ENCODE measurements around the gene FOXL3.
"Not testable (repeated sequence)": the region's sequence is repeated elsewhere in the genome, so short reads cannot be mapped to it uniquely, and the experiment has no call there.

The FOXL3 gene

GRCh38 chr7:327991-328702 is 38.2 kb downstream of the FOXL3 start:
- Histone ChIP-seq H3K4me1 (ENCODE audit: control insufficient read depth, insufficient read depth, low read length, poor library complexity, severe bottlenecking) (peaks cover 5% of the 10 kb centered on the region), H3K9me3 (ENCODE audit: control insufficient read depth, low read length) (no peaks in the 10 kb centered on the region), H3K27me3 (replicated peaks; ENCODE audit: control insufficient read depth, insufficient read depth, low read length, poor library complexity, severe bottlenecking) (no peaks in the 10 kb centered on the region), H3K4me3 (ENCODE audit: insufficient read depth, low read depth, low read length, poor library complexity, severe bottlenecking) (no peak overlapping the region), H3K36me3 (ENCODE audit: control insufficient read depth, insufficient read depth, low read length) (no peaks in the 10 kb centered on the region), H3K27ac (ENCODE audit: insufficient read depth, low read length, poor library complexity, severe bottlenecking) (no peak overlapping the region)
- no peak for DNase-seq

DNA sequence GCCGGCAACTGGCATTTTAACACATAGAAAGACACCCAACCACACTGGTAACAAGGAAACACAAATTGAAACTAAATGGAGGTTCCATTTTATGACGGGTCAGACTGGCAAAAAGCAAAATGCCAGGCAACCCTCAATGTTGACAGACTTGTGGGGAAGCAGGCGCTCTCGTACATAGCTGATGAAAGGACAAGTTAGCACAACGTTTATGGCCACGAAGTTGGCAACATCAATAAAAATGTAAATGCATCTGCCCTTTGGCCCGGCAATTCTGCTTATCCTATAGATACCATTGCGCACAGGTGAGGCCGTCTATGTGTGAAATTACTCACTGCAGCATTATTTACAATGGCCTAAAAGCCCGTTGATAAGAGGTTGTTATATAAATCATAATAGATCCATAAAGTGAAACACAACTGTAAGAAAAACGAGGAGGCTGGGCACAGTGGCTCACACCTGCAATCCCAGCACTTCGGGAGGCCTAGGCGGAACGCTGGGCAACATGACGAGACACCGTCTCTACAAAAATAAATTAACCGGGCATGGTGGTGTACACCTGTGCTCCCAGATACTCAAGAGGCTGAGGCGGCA is 39.8 kb downstream of the FOXL3 start:
- Histone ChIP-seq H3K36me3 (ENCODE audit: control insufficient read depth, insufficient read depth, low read length) (no peaks in the 10 kb centered on the region), H3K27ac (ENCODE audit: insufficient read depth, low read length, poor library complexity, severe bottlenecking) (no peak overlapping the region), H3K4me1 (ENCODE audit: control insufficient read depth, insufficient read depth, low read length, poor library complexity, severe bottlenecking) (peaks cover 6% of the 10 kb centered on the region), H3K9me3 (ENCODE audit: control insufficient read depth, low read length) (no peaks in the 10 kb centered on the region), H3K4me3 (ENCODE audit: insufficient read depth, low read depth, low read length, poor library complexity, severe bottlenecking) (no peak overlapping the region), H3K27me3 (replicated peaks; ENCODE audit: control insufficient read depth, insufficient read depth, low read length, poor library complexity, severe bottlenecking) (no peaks in the 10 kb centered on the region)
- no peak for DNase-seq

DNA sequence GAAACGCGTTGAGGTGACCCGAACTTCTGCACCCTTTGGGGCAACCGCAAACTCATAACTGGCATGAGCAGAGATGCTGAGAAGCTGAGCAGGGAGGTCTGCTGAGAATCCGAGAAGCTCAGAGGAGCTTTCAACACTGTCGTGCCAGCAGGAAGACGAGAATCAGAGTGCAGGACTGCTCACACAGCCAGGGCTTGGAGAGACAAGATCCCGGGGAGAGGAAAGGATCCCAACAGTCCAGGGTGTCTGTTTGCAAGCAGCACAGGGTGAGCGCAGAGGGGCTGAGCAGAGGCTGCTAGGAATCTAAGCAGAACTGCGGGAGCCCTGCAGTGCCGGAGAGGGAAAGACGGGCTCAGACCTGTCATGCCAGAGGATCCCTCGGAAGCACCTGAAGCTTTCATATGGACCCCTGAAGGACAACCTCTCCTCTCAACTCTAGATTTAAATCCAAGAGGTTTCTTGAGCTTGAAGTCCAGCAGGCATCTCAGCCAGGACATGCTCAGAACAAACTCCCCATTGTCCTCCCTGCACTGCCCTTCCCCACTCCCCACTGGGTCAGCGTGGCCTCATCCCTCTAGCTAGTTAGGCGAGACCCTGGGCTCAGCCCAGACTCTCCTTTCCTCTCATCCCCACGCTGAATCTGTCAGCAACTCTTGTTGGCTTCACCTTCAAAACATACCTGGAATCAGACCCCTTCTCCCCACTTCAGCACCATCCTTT is 40.7 kb downstream of the FOXL3 start:
- Histone ChIP-seq H3K36me3 (ENCODE audit: control insufficient read depth, insufficient read depth, low read length) (no peaks in the 10 kb centered on the region), H3K9me3 (ENCODE audit: control insufficient read depth, low read length) (no peaks in the 10 kb centered on the region), H3K27me3 (replicated peaks; ENCODE audit: control insufficient read depth, insufficient read depth, low read length, poor library complexity, severe bottlenecking) (no peaks in the 10 kb centered on the region), H3K4me3 (ENCODE audit: insufficient read depth, low read depth, low read length, poor library complexity, severe bottlenecking) (no peak overlapping the region), H3K27ac (ENCODE audit: insufficient read depth, low read length, poor library complexity, severe bottlenecking) (no peak overlapping the region), H3K4me1 (ENCODE audit: control insufficient read depth, insufficient read depth, low read length, poor library complexity, severe bottlenecking) (peaks cover 6% of the 10 kb centered on the region)
- no peak for DNase-seq

GRCh38 chr7:332020-332517 is 42.1 kb downstream of the FOXL3 start:
- Histone ChIP-seq H3K4me1 (ENCODE audit: control insufficient read depth, insufficient read depth, low read length, poor library complexity, severe bottlenecking) (peaks cover 6% of the 10 kb centered on the region), H3K36me3 (ENCODE audit: control insufficient read depth, insufficient read depth, low read length) (no peaks in the 10 kb centered on the region), H3K9me3 (ENCODE audit: control insufficient read depth, low read length) (no peaks in the 10 kb centered on the region), H3K27me3 (replicated peaks; ENCODE audit: control insufficient read depth, insufficient read depth, low read length, poor library complexity, severe bottlenecking) (no peaks in the 10 kb centered on the region), H3K27ac (ENCODE audit: insufficient read depth, low read length, poor library complexity, severe bottlenecking) (no peak overlapping the region), H3K4me3 (ENCODE audit: insufficient read depth, low read depth, low read length, poor library complexity, severe bottlenecking) (no peak overlapping the region)
- no peak for DNase-seq

GRCh38 chr7:332646-333392 is 42.8 kb downstream of the FOXL3 start:
- DNase-seq = peak; percentile 62 to 76 (median 73)
- Histone ChIP-seq H3K4me3 (ENCODE audit: insufficient read depth, low read depth, low read length, poor library complexity, severe bottlenecking) (peak overlapping the region; percentile 56), H3K27me3 (replicated peaks; ENCODE audit: control insufficient read depth, insufficient read depth, low read length, poor library complexity, severe bottlenecking) (no peaks in the 10 kb centered on the region), H3K9me3 (ENCODE audit: control insufficient read depth, low read length) (no peaks in the 10 kb centered on the region), H3K36me3 (ENCODE audit: control insufficient read depth, insufficient read depth, low read length) (no peaks in the 10 kb centered on the region), H3K27ac (ENCODE audit: insufficient read depth, low read length, poor library complexity, severe bottlenecking) (no peak overlapping the region), H3K4me1 (ENCODE audit: control insufficient read depth, insufficient read depth, low read length, poor library complexity, severe bottlenecking) (peaks cover 6% of the 10 kb centered on the region)

DNA sequence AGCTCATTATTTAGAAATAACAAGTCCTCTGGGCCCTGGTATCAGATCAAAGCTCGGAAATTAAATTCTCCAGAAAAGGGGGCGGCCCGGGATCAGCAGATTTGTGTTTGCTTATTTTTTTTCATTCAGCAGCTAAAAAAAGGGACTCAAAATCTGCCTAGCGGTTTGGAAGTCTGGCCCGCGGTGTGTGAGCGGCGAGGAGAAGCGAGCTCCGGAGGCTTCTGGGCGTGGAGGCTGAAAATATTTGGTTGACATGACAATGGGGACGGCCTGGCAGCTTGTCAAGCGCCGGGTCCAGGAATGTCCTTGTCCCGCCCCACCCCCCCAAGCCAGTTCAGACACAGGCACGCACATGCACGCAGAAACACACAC is 43.4 kb downstream of the FOXL3 start:
- Histone ChIP-seq H3K9me3 (ENCODE audit: control insufficient read depth, low read length) (no peaks in the 10 kb centered on the region), H3K27ac (ENCODE audit: insufficient read depth, low read length, poor library complexity, severe bottlenecking) (no peak overlapping the region), H3K4me1 (ENCODE audit: control insufficient read depth, insufficient read depth, low read length, poor library complexity, severe bottlenecking) (peaks cover 6% of the 10 kb centered on the region), H3K27me3 (replicated peaks; ENCODE audit: control insufficient read depth, insufficient read depth, low read length, poor library complexity, severe bottlenecking) (no peaks in the 10 kb centered on the region), H3K4me3 (ENCODE audit: insufficient read depth, low read depth, low read length, poor library complexity, severe bottlenecking) (no peak overlapping the region), H3K36me3 (ENCODE audit: control insufficient read depth, insufficient read depth, low read length) (no peaks in the 10 kb centered on the region)
- DNase-seq = no peak

- no peaks in the 10 kb centered on the region for H3K9me3 ChIP-seq (ENCODE audit: control insufficient read depth, low read length)
- DNase-seq = no peak
- no peaks in the 10 kb centered on the region for H3K36me3 ChIP-seq (ENCODE audit: control insufficient read depth, insufficient read depth, low read length)
- no peaks in the 10 kb centered on the region for H3K27me3 ChIP-seq (replicated peaks; ENCODE audit: control insufficient read depth, insufficient read depth, low read length, poor library complexity, severe bottlenecking)
- peaks cover 6% of the 10 kb centered on the region for H3K4me1 ChIP-seq (ENCODE audit: control insufficient read depth, insufficient read depth, low read length, poor library complexity, severe bottlenecking)
- no peak overlapping the region for H3K27ac ChIP-seq (ENCODE audit: insufficient read depth, low read length, poor library complexity, severe bottlenecking)
- no peak overlapping the region for H3K4me3 ChIP-seq (ENCODE audit: insufficient read depth, low read depth, low read length, poor library complexity, severe bottlenecking)
These were observed 44.8 kb downstream of the FOXL3 start for GRCh38 chr7:334618-335357.

DNA sequence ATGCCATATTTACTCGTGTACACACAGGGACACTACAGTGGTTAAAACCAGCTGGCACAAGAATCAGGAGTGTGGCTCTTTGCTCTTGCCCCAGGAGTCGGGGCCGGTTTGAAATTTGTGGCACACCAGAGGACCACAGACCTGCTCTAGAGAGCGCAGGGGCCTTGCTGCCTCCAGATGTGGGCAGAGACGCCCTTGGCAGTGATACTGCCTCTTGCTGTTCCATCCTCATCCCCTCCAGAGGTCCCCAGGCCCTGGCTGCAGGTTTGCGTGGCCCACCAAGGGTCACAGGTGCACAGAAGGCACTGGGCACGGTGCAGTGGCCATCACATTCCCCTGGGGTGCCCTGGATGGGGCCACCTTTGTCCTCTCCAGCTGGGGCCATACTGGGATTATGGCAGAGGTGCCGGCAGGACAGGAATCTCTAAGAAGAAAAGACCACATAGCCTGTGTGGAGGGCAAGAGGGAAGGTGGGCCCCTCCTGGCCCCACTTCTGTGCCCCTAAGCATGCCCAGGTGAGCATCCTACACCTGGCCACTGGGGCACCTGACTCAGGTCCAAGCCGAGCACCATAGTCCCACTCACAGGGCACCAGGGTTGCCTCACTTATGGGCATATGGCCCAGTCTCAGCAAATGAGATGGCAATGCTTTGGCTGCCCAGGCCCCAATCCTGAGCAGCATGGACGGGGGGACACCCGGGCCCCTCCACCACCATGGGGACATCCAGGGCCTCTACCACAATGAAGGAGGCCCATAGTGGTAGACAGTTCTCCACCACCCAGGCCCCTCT is 45.6 kb downstream of the FOXL3 start:
- H3K4me1 ChIP-seq (ENCODE audit: control insufficient read depth, insufficient read depth, low read length, poor library complexity, severe bottlenecking) = peaks cover 6% of the 10 kb centered on the region
- H3K4me3 ChIP-seq (ENCODE audit: insufficient read depth, low read depth, low read length, poor library complexity, severe bottlenecking) = no peak overlapping the region
- no peaks in the 10 kb centered on the region for H3K27me3 ChIP-seq (replicated peaks; ENCODE audit: control insufficient read depth, insufficient read depth, low read length, poor library complexity, severe bottlenecking)
- no peak overlapping the region for H3K27ac ChIP-seq (ENCODE audit: insufficient read depth, low read length, poor library complexity, severe bottlenecking)
- DNase-seq = no peak
- no peaks in the 10 kb centered on the region for H3K9me3 ChIP-seq (ENCODE audit: control insufficient read depth, low read length)
- no peaks in the 10 kb centered on the region for H3K36me3 ChIP-seq (ENCODE audit: control insufficient read depth, insufficient read depth, low read length)

GRCh38 chr7:336149-336533 is 46.2 kb downstream of the FOXL3 start:
- not testable (repeated sequence) for H3K4me3 ChIP-seq (ENCODE audit: insufficient read depth, low read depth, low read length, poor library complexity, severe bottlenecking); H3K9me3 ChIP-seq (ENCODE audit: control insufficient read depth, low read length); H3K27me3 ChIP-seq (replicated peaks; ENCODE audit: control insufficient read depth, insufficient read depth, low read length, poor library complexity, severe bottlenecking); H3K4me1 ChIP-seq (ENCODE audit: control insufficient read depth, insufficient read depth, low read length, poor library complexity, severe bottlenecking); DNase-seq; H3K36me3 ChIP-seq (ENCODE audit: control insufficient read depth, insufficient read depth, low read length); H3K27ac ChIP-seq (ENCODE audit: insufficient read depth, low read length, poor library complexity, severe bottlenecking)

Measured in effector memory CD4-positive, alpha-beta T cell (primary cell).